ENCODE measurements around the gene PRDM15.

Gene PRDM15

DNA sequence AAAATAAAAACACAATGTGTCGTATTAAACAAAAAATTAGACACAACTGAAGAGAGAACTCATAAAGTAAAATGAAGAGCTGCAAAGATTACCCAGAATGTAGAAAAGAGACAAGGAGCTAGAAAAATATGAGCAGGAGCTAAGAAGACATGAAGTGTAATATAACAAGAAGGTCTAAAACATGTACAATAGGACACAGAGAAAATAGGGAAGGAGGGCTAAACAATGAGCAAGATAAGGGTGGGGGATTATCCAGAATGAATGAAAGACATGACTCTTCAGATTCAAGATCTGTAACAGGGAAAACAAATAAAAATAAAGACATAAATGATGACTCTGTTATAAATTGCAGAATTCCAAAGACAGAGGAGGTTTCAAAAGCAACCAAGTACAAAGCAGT is 38.3 kb downstream of the PRDM15 start:
- DNase-seq (ENCODE audit: low read depth): no peak

DNA sequence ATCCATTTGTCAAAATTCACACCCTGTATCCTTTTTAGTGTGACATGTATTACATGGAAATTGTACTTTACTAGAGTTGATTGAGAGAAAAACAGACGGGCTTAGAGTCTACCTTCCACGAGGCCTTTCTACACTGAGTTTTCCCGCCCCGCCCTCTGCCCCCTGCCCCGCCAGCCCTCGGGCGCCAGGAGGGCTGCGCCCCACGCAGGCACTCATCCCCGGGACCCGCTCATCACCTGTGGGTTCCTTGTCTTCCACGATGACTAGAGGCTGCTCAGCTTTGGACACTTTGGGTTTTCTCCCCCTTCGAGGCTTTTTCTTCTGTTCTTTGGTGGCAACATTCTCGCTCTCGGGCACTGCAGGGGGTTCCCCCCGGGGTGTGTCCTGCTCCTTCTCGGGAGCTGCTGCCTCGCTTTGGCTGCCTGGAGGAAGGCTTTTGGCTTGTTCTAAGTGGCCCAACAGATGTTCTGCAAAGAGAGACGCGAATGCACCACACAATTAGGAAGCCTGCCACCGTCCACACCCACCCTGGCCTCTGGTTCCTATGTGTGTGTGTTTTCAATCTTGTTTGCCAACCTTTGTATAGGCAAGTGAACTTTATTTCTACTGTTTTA is 39.6 kb downstream of the PRDM15 start:
- no peak for DNase-seq (ENCODE audit: low read depth)

DNA sequence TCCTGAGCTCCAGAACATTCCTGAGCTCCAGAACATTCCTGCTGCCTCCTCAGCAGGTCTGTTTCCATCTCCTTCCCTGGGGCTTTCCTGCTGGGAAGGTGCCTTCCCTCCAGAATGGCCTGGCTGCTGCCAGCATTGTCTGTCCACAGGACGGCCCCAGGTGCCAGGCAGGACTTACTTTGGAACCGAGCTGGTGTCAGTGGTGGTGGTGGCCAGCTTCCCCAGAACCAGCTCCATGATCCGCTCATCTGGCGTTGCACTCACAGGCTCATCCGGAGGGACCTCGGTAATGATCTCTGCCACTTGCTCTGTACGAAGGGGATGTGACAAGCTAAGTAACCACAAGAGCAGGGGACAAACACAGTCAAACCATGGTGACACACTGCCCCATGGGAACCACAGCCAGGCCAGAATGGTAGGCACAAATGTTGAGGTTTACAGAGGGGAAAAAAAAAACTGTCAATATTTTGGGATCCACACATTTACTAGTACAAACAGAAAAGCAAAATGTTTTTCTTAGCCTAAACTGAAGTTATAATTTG is 41.3 kb downstream of the PRDM15 start:
- no peak for DNase-seq (ENCODE audit: low read depth)

DNA sequence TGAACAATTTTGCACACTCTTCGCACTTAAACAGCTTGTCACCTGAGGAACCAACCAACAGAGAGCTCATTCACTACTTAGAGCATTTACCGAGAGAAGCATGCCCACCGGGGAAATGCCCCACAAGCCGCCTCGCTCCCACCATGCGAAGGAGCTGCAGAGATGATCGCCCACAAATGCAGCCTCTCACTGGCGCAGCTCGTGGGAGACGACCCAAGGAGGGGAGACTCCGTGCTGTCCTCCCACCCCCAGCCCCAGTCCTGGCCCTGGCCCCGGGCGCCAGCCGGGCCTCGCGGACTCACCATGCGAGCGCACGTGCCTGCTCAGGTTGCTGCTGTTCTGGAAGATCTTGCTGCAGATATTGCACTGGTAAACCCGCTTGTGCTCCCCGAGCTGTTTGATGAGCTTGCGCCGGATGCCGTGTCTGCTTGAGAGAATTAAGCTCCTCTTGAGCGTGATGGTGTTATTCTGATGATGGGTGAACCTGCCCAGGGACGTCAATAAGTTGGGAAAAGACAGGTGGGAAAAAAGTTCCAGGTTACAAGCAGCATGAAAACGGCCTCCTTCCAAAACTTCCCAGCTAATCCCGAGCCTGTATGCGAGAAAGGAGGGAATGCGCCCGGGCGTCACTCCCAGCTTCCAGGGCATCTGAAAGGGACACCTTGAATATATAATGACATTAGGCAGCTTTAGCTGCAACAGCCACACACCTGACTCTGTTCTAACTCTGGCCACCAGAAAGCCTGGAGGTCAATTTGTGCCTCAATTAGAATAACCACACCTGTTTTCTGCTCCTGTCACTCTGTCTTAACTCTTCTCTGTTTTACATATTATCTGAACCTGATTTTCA is 42.8 kb downstream of the PRDM15 start:
- DNase-seq (ENCODE audit: low read depth): no peak

DNA sequence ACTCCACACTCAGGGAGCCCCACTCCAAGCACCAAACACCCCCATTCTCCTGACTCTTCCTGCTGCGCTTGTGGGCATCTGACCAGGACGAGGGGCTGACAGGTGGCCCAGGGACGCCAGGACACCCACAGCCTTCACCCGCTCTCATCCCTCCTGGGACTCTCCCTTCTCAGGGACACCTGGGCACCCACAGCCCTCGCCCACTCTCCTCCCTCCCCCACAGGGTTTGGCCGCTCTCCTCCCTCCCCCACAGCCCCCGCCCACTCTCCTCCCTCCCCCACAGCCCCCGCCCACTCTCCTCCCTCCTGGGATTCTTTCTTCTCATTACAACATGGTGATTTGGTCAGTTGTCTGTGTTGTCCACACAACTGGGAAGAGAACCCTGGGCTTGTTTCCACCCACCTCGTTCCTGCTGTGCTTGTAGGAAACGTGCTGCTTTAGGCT is 43.4 kb downstream of the PRDM15 start:
- DNase-seq (ENCODE audit: low read depth): no peak

DNA sequence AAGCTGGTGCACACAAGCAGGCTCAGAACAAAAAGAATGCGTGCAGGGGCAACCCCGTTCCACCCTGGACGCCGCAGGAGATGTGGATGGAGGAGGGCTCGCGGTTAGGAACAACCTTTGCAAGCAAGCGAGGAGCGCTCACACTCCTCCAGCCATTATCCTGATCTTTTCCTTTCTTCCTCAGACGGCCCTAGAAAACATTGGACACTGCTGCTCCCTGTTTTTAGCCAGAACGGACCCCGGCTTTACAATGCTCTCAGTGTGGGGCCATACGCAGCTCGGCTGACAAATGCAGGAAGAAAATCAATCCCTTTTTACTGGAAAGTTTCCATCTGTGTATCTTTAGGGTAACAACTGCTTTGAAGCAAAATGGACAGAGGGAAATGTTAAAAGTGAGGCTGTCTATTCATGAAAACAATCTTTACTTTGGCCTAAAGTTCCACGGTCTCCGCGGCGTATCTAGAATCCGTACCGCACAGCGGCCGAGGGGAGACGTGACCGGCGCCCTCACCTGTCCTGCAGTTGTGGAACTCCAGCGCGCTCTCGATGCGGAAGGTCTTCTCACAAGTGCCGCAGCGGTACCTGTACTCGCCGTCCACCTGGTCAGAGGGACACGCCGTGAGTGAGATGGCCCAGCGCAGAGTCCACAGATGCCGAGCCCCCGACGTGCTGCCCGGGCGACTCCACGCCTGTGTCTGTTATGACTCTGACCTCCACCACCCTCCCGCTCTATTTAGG is 44.0 kb downstream of the PRDM15 start:
- DNase-seq (ENCODE audit: low read depth): no peak

DNA sequence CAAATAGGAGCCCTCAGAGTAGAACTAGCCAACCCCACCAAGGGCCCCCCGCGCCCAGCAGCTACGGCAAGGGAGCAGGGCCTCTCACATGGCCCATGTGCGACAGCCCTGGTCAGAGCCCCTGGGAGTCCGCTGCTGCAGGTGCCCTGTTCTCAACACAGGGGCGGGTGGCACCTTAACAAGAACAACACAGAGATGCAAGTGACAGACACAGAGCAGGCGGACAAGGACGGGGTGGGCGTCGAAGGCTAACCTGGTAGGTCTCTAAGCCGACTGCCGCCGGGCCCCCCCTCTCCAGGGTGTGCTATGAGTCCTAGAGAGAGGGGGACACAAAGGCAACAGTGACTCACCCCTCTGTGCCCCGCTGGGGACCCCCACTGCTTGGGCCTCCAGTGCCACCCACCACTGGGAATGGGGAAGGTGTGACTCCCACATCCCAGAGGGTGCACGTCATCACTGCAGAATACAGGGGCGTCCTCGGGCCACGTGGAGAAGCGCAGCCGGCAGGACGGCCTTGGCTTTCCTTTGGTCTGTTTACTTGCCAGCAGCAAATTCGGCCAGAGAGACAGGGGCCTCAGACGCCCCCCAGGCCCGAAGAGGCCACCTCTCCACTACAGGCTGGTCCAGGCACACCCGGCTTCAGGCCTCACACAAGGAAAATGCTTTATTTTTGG is 44.8 kb downstream of the PRDM15 start:
- DNase-seq (ENCODE audit: low read depth): no peak

DNA sequence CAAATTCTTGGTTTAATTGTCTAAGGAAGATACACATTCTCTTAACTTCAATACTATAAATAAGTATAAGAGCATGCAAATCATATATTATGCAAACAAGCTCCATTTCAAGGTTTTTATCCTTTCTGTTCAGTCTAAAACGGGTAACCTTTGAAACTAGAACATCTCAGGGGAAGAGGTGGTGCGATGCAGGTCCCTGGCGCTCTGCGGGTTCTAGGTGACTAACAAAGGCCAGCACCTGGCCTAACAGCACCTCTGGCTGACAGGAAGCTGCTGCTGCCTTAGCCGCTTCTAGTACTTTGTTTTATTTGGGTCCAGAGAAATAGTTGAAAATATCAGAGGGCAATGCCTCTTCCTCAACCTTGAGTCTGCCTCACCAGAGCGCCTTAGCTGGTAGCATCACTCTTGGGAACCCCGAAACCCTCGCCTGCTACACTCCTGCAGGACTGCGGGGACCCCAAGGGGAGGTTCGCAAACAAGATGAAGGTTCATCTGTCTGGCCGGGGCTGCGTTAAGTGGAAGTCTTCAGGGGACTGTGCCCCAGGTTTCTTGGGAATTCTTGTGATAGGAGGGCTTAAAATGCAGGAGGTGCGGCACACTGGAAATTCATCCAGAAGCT is 45.5 kb downstream of the PRDM15 start:
- no peak for DNase-seq (ENCODE audit: low read depth)

DNA sequence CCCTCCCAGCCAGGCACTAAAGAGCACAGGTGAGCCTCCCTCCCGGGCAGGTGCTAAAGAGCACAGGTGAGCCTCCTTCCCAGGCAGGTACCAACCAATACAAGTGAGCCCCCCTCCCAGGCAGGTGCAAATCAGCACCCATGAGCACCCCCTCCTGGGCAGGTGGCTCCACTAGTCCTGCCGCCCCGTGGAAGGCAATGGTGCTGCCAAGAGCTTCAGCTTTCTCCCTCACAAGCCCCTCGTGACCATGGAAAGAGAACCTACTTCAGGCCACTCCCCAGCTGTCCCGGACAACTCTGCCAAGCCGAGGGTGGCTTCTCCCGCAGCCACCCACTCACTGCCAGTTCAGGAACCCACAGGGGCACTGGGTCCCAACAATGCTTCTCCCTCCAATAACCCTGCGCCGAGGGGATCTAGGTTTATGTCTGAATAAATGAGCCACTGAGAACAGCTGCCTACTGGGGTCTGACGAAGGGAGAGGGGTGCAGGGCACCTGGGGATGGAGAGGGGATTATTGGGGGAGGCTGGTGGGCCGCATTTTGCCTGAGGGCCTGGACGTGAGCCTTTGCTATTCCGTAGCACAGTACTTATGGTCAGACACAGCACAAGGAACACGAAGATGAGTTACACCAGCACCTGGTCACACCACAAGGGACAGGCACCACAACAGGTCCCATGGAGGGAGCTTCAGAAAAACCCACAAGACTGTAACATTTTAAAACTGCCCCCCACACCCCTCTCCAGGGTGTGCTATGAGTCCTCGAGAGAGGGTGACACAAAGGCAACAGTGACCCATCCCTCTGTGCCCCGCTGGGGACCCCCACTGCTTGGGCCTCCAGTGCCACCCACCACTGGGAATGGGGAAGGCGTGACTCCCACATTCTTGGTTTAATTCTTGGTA is 46.3 kb downstream of the PRDM15 start:
- DNase-seq (ENCODE audit: low read depth): no peak

DNA sequence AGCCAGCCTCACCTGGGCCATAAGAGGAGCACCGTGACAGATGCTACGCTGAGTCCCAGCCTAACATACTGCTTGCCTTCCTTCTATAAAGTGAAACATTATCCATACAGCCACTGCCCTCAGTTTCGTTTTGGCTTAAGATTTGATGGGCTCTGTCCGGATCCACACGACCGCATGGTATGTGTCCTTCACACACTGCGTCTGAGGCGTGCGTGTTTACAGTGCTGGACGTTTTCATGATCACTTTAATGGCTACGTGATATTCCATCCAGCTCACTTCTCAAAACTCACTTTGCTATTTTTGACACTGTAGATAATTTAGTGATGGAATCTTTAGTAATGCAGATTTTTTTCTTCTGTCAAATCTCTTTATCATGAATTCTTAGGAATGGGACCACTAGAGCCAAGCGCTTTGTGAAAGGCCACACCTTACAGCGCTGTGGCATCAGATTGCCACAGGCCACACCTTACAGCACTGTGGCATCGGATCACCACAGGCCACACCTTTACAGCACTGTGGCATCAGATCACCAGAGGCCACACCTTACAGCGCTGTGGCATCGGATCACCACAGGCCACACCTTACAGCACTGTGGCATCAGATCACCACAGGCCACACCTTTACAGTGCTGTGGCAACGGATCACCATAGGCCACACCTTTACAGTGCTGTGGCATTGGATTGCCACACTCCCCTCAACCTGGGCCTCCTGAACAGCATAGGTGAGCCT is 47.1 kb downstream of the PRDM15 start:
- no peak for DNase-seq (ENCODE audit: low read depth)

DNA sequence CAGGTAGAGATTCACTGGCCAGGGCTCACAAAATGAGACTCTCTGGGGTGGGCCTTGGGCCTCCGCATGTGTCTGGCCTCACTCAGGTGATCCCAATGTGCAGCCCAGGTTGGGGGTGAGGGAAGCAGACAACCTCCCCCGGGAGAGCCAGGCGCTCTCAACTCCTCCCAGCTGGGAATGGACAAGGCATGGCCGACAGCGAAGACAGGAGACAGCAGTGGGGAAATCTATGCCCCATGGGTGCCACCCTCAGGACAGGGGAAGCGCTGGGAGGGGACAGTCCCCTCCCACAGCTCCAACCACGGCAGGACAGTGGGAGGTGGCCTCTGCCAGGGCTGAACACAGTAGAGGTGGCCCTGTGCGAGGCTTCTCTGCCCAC is 47.7 kb downstream of the PRDM15 start:
- no peak for DNase-seq (ENCODE audit: low read depth)

DNA sequence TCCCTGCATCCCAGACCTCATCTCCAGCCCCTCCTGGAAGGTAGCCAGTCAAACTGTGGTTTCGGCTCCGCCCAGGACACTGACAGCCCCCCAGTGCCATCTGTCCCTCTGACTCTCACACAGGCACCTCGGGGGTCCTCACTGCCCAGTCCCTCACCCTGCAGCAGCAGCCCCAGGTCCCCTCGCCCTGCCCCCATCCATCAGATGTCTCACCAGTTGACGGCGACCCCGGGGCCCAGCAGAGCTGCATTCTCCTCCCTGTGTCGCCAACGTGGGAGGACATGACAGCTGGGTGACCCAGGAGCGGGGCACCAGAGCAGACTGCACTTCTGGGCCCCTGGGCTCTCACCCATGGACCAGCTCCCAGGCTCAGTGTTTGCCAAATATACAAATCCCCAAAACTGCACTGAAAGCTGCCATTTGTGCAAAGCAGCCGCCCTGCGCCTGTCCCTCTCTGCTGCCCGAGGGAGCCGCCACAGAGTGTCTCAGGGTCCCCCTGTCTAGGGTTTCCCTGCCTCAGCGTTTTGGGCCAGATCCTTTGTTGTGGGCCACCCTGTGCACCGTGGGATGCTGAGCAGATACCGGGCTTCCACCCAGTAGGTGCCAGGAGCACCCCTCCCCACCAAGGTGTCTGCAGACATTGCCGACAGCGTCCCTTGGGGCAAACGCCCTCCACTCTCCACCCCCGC is 48.2 kb downstream of the PRDM15 start:
- no peak for DNase-seq (ENCODE audit: low read depth)

DNA sequence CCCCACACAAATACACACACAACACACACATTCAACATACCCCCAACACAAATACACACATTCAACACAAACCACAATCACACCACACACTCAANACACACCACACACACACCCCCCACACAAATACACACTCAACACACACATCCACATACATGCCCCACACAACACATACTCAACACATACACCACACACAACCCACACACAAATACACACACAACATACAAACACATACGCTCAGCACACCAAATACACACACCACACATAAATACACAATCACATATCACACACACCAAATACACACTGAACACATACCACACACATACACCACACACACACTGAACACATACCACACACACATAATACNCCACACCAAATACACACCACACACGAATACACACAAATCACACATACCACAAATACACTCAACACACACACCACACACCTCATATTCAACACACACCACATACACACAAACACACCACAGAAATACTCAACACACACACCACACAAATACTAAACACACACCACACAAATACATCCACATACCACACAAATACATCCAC is 48.9 kb downstream of the PRDM15 start:
- no peak for DNase-seq (ENCODE audit: low read depth)

DNA sequence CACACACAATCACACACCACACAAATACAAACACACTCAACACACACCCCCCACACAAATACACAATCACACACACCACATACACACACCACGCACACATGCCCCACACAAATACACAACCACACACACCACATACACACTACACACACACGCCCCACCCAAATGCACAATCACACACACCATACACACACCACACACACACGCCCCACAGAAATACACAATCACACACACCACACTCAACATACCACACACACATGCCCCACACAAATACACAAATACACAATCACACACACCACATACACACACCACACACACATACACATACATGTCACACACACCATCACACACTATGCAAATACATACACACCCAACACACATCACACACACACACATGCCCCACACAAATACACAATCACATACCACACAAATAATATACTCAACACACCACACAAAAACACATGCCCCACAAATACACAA is 50.2 kb downstream of the PRDM15 start:
- no peak for DNase-seq (ENCODE audit: low read depth)

DNA sequence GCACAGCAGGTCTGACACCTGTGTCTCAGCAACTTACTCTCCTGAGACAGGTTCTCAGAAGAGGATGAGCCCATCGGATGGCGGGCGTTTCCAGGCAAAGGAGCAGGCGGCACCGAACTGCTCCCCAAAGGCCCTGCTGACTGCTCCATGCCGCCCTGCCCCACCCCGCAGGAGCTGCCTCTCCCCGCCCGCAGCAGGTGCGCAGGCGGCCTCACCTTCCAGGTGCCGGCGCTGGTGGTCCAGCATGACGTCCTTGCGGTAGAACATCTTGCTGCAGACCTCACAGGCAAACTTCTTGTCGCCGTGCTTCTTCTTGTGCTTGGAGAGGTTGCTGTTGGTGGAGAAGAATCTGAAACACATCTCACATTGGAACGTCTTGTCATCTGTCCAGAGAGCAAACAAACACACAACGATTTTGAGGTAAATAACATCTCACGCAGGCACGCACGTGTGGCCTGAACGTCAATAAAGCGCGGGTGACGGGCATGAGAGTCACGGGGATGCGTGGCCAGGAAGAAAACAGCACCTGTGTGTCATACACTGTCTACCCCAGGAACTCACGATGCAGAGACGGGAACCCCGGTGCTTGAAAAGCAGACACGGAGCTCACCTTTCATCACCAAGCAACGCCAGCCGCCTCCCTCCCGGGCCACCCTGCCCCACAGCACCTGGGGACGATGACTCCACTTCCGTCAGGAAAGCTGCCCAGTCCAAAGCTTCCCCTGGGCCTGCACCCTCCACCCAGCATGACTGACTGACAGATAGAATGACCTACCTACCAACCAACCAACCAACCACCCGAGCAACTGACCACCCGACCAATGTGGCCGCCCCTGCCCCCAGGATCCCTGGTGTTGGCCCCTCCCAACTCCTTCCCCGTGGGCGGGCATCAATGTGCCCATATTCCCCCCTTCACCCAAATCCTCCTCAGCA is 50.9 kb downstream of the PRDM15 start:
- no peak for DNase-seq (ENCODE audit: low read depth)

DNA sequence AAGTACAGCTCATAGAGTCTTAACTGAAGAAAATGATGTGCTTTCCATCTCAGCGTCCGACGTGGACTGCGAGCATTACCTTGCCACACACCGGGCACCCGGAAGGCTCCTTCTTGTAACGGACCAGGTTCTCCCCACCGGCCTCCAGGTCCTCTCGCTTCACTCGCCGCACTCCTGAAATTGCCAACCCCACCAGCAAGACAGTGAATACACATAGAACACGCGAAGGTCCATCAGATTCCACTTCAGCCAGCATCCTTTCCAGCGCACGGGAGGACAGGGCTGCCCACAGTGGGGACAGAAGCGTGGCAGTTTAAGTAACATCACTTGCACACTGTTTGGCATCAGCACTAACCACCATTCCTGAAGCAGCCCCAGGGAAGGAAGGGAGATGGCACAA is 53.3 kb downstream of the PRDM15 start:
- no peak for DNase-seq (ENCODE audit: low read depth)

DNA sequence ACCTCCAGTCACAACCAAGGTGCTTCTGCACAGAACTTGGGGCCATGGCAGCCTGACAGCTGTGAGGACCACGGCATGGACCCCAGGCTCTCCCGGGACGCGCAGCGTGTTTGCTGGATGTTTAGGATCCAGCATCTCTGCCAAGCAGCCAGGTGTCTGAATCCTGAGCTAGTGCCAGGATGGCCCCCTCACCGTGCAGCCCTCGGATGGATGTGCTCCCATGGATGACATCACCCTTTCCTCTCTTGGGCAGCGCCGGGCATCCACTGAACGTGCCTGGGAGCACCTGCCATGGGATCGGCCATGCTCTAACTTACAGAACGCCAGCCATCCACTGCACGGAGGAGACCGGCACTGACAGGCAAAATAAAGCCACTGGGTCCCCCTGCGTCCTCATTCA is 53.9 kb downstream of the PRDM15 start:
- no peak for DNase-seq (ENCODE audit: low read depth)

All from T follicular helper cell (primary cell).